Left ventricle myocardium inferior (tissue), 1 donor: ENCODE measurements around the gene TAS1R2. TPM values are rescaled to one million over a fixed set of nuclear protein-coding genes. Genes with fewer than 3 reads are reported as not detected.
"Not testable (repeated sequence)": the region's sequence is repeated elsewhere in the genome, so short reads cannot be mapped to it uniquely, and the experiment has no call there.

ENCODE experiments used
- DNase-seq: peaks from one replicate; pipeline ENCODE4 v3.0.0-alpha.2; 2020
- H3K27ac ChIP-seq: fragments of 200-600 bp; replicated peaks from 2 replicates; pipeline ENCODE4 v1.8.0; 2021
- H3K27me3 ChIP-seq: fragments of 200-600 bp; 2 replicates; pipeline ENCODE4 v1.8.0; 2021; ENCODE audit warnings: low read depth
- H3K36me3 ChIP-seq: fragments of 200-600 bp; 2 replicates; pipeline ENCODE4 v1.8.0; 2021
- H3K4me1 ChIP-seq: fragments of 200-600 bp; 2 replicates; pipeline ENCODE4 v1.8.0; 2021
- H3K4me3 ChIP-seq: fragments of 200-600 bp; 2 replicates; pipeline ENCODE4 v1.8.0; 2021; ENCODE audit warnings: mild to moderate bottlenecking, moderate library complexity
- H3K9me3 ChIP-seq: fragments of 200-600 bp; replicated peaks from 2 replicates; pipeline ENCODE4 v1.8.0; 2021
- intact Hi-C: fragments of 100-400 bp; cut with micrococcal nuclease; formaldehyde crosslinking; loops from one replicate; pipeline ENCODE4 v1.11.0; 2022
- total RNA-seq: library from RNA; stranded (reverse); fragmentation: NEBNext Ultra II Directional; extraction: Animal tissue kit (Norgen Biotek cat#: 25700); gene quantifications from one replicate; pipeline ENCODE4 v1.2.1, GENCODE V29; 2021
- TF ChIP-seq, protein P1 (sequence below): fragments of 200-600 bp; IDR thresholded peaks from 2 replicates; pipeline ENCODE4 v1.8.0; 2021; ENCODE audit warnings: antibody characterized with exemption, mild to moderate bottlenecking, borderline replicate concordance
- donor health status: DM: no; HTN: yes; CAD: no; lungs with severe emphysema.

TAS1R2 gene
- total RNA-seq, 1 donor from 2014 or later = not detected

- intact Hi-C loops = loop anchor here (10.0 kb wide), 1 partner anchor 55 kb away; the partner anchor contains the start of gene IFFO2
- TF ChIP-seq, protein P1, sequence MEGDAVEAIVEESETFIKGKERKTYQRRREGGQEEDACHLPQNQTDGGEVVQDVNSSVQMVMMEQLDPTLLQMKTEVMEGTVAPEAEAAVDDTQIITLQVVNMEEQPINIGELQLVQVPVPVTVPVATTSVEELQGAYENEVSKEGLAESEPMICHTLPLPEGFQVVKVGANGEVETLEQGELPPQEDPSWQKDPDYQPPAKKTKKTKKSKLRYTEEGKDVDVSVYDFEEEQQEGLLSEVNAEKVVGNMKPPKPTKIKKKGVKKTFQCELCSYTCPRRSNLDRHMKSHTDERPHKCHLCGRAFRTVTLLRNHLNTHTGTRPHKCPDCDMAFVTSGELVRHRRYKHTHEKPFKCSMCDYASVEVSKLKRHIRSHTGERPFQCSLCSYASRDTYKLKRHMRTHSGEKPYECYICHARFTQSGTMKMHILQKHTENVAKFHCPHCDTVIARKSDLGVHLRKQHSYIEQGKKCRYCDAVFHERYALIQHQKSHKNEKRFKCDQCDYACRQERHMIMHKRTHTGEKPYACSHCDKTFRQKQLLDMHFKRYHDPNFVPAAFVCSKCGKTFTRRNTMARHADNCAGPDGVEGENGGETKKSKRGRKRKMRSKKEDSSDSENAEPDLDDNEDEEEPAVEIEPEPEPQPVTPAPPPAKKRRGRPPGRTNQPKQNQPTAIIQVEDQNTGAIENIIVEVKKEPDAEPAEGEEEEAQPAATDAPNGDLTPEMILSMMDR = no peak
- Histone ChIP-seq H3K4me1 (peaks cover 27% of the 10 kb centered on the region), H3K4me3 (no peak overlapping the region), H3K36me3 (peaks cover 11% of the 10 kb centered on the region), H3K9me3 (no peaks in the 10 kb centered on the region), H3K27me3 (no peaks in the 10 kb centered on the region), H3K27ac (no peak overlapping the region)
- DNase-seq = no peak
Observed at GRCh38 chr1:18899363-18900049, 40.0 kb upstream of the TAS1R2 start.

DNA sequence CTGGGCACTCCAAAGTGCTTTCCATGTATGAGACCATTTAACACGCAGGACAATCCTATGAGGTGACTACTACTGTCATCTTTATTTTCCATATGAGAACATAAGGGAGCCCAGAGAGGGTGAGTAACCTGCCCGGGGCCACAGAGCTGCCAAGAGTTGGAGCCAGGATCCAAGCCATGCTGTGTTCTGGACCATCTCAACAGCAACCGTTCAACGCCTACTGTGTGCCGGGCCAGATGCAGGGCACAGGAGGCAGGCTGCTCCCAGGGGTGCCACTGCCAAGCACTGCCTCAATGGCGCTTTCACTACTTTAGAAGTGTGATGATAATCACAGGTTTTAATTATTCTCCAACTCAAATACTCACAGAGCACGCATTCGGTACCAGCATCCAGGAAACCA lies 39.1 kb upstream of the TAS1R2 start:
- H3K9me3 ChIP-seq = no peaks in the 10 kb centered on the region
- H3K36me3 ChIP-seq = peaks cover 11% of the 10 kb centered on the region
- TF ChIP-seq, protein P1 = no peak
- no peak overlapping the region for H3K4me3 ChIP-seq
- no peak overlapping the region for H3K27ac ChIP-seq
- peaks cover 32% of the 10 kb centered on the region for H3K4me1 ChIP-seq
- no peaks in the 10 kb centered on the region for H3K27me3 ChIP-seq
- intact Hi-C loops = no loop called here
- DNase-seq = no peak

GRCh38 chr1:18895317-18895716 lies 35.9 kb upstream of the TAS1R2 start:
- Histone ChIP-seq H3K4me3 (no peak overlapping the region), H3K4me1 (peaks cover 17% of the 10 kb centered on the region), H3K36me3 (peaks cover 11% of the 10 kb centered on the region), H3K9me3 (no peaks in the 10 kb centered on the region), H3K27ac (no peak overlapping the region), H3K27me3 (no peaks in the 10 kb centered on the region)
- no peak for DNase-seq
- intact Hi-C loops = no loop called here
- TF ChIP-seq, protein P1 = no peak

DNA sequence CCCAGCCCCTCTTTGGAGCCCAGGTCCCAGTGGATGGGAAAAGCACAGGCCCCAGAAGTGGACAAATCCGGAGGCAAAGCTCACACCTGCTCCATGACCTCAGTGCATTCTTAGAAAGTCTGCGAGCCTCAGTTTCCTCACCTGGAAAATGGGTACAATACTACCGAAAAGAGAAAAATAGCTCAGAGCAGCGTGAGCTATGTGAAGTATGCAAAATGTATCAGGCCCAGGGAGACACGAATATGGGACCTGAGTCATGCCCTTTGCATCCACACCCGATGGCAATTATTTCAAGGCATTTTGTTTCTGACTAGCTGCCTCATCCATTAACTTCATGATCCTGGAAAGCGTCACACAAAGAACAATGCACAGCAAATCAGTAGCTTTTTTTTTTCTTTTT lies 33.7 kb upstream of the TAS1R2 start:
- TF ChIP-seq, protein P1 = no peak
- intact Hi-C loops = no loop called here

GRCh38 chr1:18891858-18892257 lies 32.4 kb upstream of the TAS1R2 start:
- H3K27me3 ChIP-seq, H3K9me3 ChIP-seq, H3K27ac ChIP-seq, intact Hi-C loops, H3K4me3 ChIP-seq, DNase-seq: not testable (repeated sequence)
- H3K36me3 ChIP-seq = peaks cover 12% of the 10 kb centered on the region
- peaks cover 19% of the 10 kb centered on the region for H3K4me1 ChIP-seq

More for the DNA sequence above, 33.7 kb upstream of the TAS1R2 start:
- no peaks in the 10 kb centered on the region for H3K9me3 ChIP-seq
- no peak overlapping the region for H3K4me3 ChIP-seq
- peaks cover 19% of the 10 kb centered on the region for H3K4me1 ChIP-seq
- peaks cover 21% of the 10 kb centered on the region for H3K36me3 ChIP-seq
- no peak overlapping the region for H3K27ac ChIP-seq
- H3K27me3 ChIP-seq = no peaks in the 10 kb centered on the region
- no peak for DNase-seq

DNA sequence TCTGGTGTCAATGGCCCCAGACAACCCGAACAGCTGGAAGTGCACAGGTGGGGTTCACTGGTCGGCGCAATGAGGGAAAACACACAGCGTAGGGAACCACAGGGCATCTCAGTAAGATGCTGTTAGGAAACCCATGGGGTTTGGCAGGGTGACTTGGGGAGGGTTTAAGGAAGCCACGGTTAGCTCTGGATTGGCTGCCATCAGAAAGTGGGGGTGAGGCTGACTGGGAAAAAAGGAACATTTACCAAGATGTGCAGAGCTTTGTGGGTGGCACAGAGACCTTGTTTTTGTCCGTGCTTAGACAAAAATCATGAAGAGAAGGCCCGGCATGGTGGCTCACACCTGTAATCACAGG lies 31.9 kb upstream of the TAS1R2 start:
- Histone ChIP-seq H3K4me1 (peaks cover 19% of the 10 kb centered on the region), H3K27ac (no peak overlapping the region), H3K36me3 (peaks cover 10% of the 10 kb centered on the region), H3K4me3 (no peak overlapping the region), H3K9me3 (no peaks in the 10 kb centered on the region), H3K27me3 (no peaks in the 10 kb centered on the region)
- intact Hi-C loops = no loop called here
- TF ChIP-seq, protein P1 = no peak
- no peak for DNase-seq
